GM19023 (cell line): Measurements from ENCODE around the gene LHX5.

Experiments
- ATAC-seq: cut with Tn5 transposase; IDR thresholded peaks from one replicate; pipeline ENCODE4 v1.9.1; 2021; ENCODE audit warnings: mild to moderate bottlenecking, moderate library complexity; ENCODE audit not compliant: unreplicated experiment

The LHX5 gene

DNA sequence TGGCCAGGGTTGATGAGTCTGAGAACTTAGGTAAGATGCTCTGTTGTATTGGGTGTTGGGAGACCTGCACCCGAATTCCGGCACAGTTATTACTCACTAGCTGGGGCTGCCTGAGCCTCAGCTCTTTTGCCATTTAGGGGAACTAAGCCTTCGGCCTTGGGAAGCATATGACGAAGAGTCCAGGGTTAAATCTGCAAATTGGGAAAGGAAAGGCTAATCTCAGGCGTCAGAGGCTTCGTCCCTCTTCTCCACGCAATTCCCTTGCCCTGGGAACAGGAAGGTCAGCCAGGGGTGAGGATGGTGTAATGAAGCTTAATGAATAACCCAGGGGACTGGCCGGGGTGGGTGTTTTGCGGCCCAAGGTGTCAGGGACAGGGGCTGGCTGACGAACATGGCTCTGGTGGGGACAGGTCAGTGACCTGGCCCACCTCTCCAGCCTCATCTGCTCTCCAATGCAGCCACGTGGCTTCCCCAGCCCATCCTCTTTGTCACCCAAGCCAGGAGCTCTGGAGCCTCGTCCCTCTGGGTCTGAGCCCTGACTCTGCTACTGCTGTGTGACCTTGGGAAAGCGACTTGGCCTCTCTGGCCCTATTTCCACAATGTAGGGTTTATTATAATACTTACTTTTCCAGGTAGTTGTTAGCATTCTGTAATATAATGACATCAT lies 53.3 kb downstream of the LHX5 start:
- no peak for ATAC-seq

GRCh38 chr12:113416091-113416754 lies 55.4 kb downstream of the LHX5 start:
- no peak for ATAC-seq

DNA sequence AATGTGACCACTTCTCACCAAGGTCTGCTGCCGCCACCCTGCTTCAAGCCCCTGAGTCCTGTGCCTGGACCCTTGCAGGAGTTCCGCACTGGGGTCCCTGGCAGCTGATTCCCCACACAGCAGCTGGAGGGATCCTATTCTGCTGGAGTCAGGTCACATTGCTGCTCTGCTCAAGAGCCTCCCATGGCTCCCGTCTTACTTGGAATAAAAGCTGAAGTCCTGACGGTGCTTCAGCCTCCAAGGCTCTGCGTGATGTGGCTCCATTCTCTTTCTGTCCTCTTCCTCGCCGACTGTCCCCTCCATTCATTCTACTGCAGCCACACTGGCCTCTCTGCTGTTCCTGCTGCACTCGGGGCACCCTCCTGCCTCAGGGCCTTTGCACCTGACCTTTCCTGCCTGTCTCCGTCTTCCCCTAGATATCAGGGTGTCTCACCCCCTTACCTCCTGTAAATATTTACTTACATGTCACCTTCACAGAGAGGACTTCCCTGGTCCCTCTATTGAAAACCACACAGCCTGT lies 57.1 kb downstream of the LHX5 start:
- no peak for ATAC-seq

GRCh38 chr12:113413488-113413939 lies 58.2 kb downstream of the LHX5 start:
- no peak for ATAC-seq
